Tibial artery (tissue), 4 donors: ENCODE measurements around the gene ABI1.
"Not testable (repeated sequence)": the region's sequence is repeated elsewhere in the genome, so short reads cannot be mapped to it uniquely, and the experiment has no call there.

Source experiments
- DNase-seq, 2 donors: peaks; one replicate each; pipeline ENCODE4 v3.0.0-alpha.2; 2019
- H3K27ac ChIP-seq, 2 donors: fragments of 200-600 bp; sonication (generic) in 1 of 2; 1 replicate in 1 of 2; 2 replicates in 1 of 2; pipeline ENCODE4 v1.5.1; 2018 to 2019; ENCODE audit warnings: mild to moderate bottlenecking in 1 of 2
- H3K27me3 ChIP-seq, 2 donors: fragments of 200-600 bp; sonication (generic) in 1 of 2; one replicate each; pipeline versions ENCODE4 v1.5.1 to v1.6.0; 2016 to 2019
- H3K36me3 ChIP-seq, 3 donors: fragments of 200-600 bp; sonication (generic) in 2 of 3; one replicate each; pipeline ENCODE4 v1.5.1; 2016 to 2019; ENCODE audit warnings: mild to moderate bottlenecking in 2 of 3
- H3K4me1 ChIP-seq, 4 donors: fragments of 200-600 bp; sonication (generic) in 2 of 4; 1 replicate in 3 of 4; 2 replicates in 1 of 4; pipeline ENCODE4 v1.5.1; 2016 to 2019
- H3K4me3 ChIP-seq, 2 donors: fragments of 200-600 bp; sonication (generic) in 1 of 2; 1 replicate in 1 of 2; 2 replicates in 1 of 2; pipeline ENCODE4 v1.5.1; 2018 to 2019; ENCODE audit warnings: mild to moderate bottlenecking in 2 of 2
- H3K9me3 ChIP-seq, 3 donors: fragments of 200-600 bp; sonication (generic) in 1 of 3; one replicate each; pipeline ENCODE4 v1.5.1; 2016 to 2019
- intact Hi-C: fragments of 100-400 bp; cut with DNase I; formaldehyde crosslinking; loops from one replicate; pipeline ENCODE4 v1.15.0; 2023; ENCODE audit warnings: low total_unique reads
- TF ChIP-seq, protein P1 (sequence below), 2 experiments: fragments of 200-600 bp in 1 of 2; fragments of 450-650 bp in 1 of 2; IDR thresholded peaks; one replicate each; pipeline ENCODE4 v1.5.1; 2017 to 2019; ENCODE audit warnings: antibody characterized with exemption in 2 of 2, mild to moderate bottlenecking in 1 of 2, moderate library complexity in 1 of 2

The ABI1 gene

DNA sequence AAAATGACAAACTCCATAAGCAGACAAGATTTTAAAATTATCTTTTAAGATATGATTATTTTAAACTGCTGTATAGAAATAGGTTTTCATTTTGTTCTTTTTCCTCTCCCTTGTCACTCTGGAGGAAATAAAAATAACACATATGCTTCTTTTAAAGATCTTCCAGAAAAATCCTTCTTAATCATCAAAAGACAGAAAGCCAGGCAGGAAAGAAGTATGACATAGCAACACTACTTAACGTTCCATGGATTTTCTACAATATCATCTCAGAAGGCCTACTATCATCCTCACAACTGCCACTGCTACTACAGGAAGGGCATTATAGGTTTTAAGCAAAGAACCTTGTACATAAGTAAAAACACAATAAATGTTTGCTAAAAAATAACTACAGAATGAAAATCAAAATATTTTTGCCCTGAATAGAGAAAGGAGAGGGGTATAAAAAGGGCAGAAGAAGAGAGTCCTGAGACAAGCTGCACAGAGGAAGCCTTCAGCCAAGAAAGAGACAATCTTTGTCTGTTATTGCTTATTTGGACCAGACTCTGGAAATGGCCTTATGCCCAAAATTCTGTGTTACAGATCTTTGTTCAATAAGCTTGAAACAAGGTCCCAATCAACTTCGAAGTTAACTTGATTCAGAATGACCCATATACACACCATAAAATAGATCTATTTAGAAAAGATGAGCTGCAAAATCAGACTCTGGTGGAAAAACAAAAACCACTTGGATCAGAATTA, 67.8 kb downstream of the ABI1 start:
- H3K9me3 ChIP-seq, result peaks cover 0 to 11% (median 2%) of the 10 kb centered on the region in 3 donors
- DNase-seq, result no peak
- intact Hi-C loops, result no loop called here
- peaks cover 0 to 33% (median 2%) of the 10 kb centered on the region in 4 donors for H3K4me1 ChIP-seq
- H3K27me3 ChIP-seq, result no peaks in the 10 kb centered on the region
- no peak overlapping the region for H3K27ac ChIP-seq
- no peak overlapping the region for H3K4me3 ChIP-seq
- TF ChIP-seq, protein P1, sequence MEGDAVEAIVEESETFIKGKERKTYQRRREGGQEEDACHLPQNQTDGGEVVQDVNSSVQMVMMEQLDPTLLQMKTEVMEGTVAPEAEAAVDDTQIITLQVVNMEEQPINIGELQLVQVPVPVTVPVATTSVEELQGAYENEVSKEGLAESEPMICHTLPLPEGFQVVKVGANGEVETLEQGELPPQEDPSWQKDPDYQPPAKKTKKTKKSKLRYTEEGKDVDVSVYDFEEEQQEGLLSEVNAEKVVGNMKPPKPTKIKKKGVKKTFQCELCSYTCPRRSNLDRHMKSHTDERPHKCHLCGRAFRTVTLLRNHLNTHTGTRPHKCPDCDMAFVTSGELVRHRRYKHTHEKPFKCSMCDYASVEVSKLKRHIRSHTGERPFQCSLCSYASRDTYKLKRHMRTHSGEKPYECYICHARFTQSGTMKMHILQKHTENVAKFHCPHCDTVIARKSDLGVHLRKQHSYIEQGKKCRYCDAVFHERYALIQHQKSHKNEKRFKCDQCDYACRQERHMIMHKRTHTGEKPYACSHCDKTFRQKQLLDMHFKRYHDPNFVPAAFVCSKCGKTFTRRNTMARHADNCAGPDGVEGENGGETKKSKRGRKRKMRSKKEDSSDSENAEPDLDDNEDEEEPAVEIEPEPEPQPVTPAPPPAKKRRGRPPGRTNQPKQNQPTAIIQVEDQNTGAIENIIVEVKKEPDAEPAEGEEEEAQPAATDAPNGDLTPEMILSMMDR (IDR thresholded peaks at IDR 0.05), result no peak
- H3K36me3 ChIP-seq, result no peaks in the 10 kb centered on the region

DNA sequence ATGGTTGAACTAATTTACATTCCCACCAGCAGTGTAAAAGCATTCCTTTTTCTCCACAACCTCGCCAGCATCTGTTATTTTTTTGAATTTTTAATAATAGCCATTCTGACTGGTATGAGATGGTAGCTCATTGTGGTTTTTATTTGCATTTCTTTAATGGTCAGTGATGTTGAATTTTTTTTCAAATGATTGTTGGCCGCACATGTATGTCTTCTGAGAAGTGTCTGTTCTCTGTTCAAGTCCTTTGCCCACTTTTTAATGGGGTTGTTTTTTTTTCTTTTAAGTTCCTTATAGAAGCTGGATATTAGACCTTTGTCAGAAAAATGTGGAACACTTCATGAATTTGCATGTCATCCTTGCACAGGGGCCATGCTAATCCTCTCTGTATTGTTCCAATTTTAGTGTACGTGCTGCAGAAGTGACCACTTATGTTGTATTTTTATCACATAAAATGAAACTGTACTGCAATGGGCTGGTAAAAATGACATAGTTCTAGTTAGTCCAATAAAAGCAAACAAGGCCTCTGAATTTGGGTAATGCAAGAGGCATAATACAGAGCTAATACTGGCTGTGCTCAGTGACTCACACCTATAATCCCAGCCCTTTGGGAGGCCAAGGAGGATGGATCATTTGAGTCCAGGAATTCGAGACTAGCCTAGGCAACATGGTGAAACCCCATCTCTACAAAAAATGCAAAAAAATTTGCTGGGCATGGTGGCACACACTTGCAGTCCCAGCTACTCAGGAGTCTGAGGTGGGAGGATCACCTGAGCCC, 70.3 kb downstream of the ABI1 start:
- H3K27me3 ChIP-seq, result no peaks in the 10 kb centered on the region
- intact Hi-C loops, result no loop called here
- TF ChIP-seq, protein P1 (IDR thresholded peaks at IDR 0.05), result no peak

DNA sequence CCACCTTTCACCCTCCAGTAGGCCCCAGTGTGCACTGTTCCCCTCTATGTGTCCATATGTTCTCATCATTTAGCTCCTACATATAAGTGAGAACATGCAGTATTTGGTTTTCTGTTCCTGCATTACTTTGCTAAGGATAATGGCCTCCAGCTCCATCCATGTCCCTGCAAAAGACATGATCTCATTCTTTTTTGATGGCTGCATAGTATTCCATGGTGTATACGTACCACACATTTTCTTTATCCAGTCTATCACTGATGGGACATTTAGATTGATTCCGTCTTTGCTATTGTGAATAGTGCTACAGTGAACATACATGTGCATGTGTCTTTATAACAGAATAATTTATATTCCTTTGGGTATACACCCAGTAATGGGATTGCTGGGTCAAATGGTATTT, 71.0 kb downstream of the ABI1 start:
- intact Hi-C loops, H3K9me3 ChIP-seq, DNase-seq, H3K36me3 ChIP-seq, H3K27ac ChIP-seq, H3K27me3 ChIP-seq, H3K4me3 ChIP-seq: not testable (repeated sequence)
- H3K4me1 ChIP-seq, result peaks cover 0 to 33% (median 4%) of the 10 kb centered on the region in 4 donors

More for the DNA sequence above, 70.3 kb downstream of the ABI1 start:
- no peak overlapping the region for H3K4me3 ChIP-seq
- H3K4me1 ChIP-seq, result peaks cover 0 to 33% (median 2%) of the 10 kb centered on the region in 4 donors
- DNase-seq, result no peak
- H3K27ac ChIP-seq, result no peak overlapping the region
- peaks cover 0 to 1% (median 0%) of the 10 kb centered on the region in 3 donors for H3K9me3 ChIP-seq
- H3K36me3 ChIP-seq, result no peaks in the 10 kb centered on the region

DNA sequence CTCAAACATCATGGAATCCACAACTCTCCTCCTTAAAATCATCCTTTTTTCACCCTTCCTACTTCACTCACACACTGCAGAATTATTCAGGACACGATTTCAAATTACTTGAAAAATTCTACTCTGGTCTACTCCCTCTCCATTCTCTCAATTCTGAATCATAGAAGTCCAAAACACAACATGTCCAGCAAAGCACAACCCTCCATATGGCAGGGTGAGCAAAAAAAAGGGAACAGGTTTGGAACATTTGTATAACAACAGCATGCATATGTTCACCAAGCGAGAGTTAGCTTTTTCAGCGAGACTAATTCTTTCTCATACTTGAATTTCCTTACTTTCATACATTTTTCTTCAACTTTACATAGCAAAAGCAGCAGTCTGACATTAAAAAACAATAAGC, 73.4 kb downstream of the ABI1 start:
- H3K36me3 ChIP-seq, result no peaks in the 10 kb centered on the region
- peaks cover 0 to 19% (median 4%) of the 10 kb centered on the region in 4 donors for H3K4me1 ChIP-seq
- TF ChIP-seq, protein P1 (IDR thresholded peaks at IDR 0.05), result no peak
- DNase-seq, result no peak
- H3K27ac ChIP-seq, result no peak overlapping the region
- no peak overlapping the region for H3K4me3 ChIP-seq
- intact Hi-C loops, result no loop called here
- H3K27me3 ChIP-seq, result no peaks in the 10 kb centered on the region
- H3K9me3 ChIP-seq, result no peaks in the 10 kb centered on the region

DNA sequence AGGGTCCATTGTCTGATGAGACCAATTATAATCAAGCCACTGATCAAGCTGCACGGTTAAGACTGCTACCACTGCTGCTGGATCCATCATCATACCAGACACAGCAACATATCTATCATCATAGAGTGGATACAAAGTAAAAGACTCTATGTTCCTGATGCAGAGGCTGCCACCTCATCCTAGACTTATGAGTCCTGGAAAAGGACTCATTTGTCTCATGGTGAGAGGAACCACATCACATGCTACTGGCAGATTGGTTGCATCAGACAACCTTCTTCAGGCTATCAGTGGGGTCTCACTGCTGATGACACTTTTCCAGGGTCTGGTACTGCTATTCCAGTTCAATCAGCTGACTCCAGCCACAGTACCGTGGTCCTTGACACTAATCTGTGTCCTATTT, 79.0 kb downstream of the ABI1 start:
- Histone ChIP-seq H3K36me3 (no peaks in the 10 kb centered on the region), H3K4me3 (no peak overlapping the region), H3K9me3 (no peaks in the 10 kb centered on the region), H3K27me3 (no peaks in the 10 kb centered on the region), H3K27ac (no peak overlapping the region), H3K4me1 (peaks cover 0 to 25% (median 12%) of the 10 kb centered on the region in 4 donors)
- intact Hi-C loops, result no loop called here
- no peak for DNase-seq
- TF ChIP-seq, protein P1 (IDR thresholded peaks at IDR 0.05), result no peak
